Measurements from ENCODE around the gene TMEM41B.
"Not testable (repeated sequence)": the region's sequence is repeated elsewhere in the genome, so short reads cannot be mapped to it uniquely, and the experiment has no call there.

Gene TMEM41B

DNA sequence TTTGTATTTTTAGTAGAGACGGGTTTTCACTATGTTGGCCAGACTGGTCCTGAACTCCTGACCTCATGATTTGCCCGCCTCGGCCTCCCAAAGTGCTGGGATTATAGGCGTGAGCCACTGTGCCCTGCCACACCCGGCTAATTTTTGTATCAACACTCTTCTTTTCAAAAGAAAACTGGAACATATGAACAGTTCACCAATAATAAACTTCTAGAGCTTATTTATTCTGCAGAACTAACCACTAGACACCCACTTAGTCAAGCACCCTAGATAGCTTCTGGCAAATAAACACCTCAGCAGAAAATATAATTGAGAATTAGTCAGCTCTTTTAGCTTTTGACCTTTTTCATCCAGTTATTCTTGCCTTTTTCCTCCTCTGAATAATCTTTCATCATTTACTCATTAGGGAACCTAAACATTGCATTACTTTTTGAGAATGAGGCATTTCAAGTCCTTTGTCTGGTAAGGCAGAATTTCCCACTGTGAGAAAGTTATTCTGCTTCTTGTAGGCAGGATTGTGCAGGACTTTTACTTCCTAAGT is 27.3 kb upstream of the TMEM41B start:
- TF ChIP-seq ZFX (IDR thresholded peaks at IDR 0.05), result no peak
- TF ChIP-seq, protein P1, sequence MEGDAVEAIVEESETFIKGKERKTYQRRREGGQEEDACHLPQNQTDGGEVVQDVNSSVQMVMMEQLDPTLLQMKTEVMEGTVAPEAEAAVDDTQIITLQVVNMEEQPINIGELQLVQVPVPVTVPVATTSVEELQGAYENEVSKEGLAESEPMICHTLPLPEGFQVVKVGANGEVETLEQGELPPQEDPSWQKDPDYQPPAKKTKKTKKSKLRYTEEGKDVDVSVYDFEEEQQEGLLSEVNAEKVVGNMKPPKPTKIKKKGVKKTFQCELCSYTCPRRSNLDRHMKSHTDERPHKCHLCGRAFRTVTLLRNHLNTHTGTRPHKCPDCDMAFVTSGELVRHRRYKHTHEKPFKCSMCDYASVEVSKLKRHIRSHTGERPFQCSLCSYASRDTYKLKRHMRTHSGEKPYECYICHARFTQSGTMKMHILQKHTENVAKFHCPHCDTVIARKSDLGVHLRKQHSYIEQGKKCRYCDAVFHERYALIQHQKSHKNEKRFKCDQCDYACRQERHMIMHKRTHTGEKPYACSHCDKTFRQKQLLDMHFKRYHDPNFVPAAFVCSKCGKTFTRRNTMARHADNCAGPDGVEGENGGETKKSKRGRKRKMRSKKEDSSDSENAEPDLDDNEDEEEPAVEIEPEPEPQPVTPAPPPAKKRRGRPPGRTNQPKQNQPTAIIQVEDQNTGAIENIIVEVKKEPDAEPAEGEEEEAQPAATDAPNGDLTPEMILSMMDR (conservative IDR thresholded peaks at IDR 0.05), result no peak
- no peak overlapping the region for H3K27ac ChIP-seq

DNA sequence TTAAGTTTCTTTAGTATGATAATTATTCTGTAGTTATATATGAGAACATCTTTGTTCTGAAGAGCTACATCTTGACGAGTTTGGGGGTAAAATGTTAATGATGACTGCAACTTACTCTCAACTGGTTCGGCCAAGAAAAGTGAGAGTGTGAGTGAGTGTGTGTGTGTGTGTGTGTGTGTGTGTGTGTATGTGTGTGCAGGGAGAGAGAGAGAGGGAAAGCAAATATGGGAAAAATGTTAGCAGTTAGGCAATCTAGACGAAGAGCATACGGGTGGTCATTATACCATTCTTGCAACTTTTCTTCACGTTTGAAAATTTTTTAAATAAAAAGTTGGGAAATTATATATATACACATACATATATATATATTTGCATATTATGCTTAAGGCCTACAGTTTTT is 18.3 kb upstream of the TMEM41B start:
- H3K27ac ChIP-seq, result no peak overlapping the region
- TF ChIP-seq, protein P1 (conservative IDR thresholded peaks at IDR 0.05), result no peak
- TF ChIP-seq ZFX (IDR thresholded peaks at IDR 0.05), result no peak

DNA sequence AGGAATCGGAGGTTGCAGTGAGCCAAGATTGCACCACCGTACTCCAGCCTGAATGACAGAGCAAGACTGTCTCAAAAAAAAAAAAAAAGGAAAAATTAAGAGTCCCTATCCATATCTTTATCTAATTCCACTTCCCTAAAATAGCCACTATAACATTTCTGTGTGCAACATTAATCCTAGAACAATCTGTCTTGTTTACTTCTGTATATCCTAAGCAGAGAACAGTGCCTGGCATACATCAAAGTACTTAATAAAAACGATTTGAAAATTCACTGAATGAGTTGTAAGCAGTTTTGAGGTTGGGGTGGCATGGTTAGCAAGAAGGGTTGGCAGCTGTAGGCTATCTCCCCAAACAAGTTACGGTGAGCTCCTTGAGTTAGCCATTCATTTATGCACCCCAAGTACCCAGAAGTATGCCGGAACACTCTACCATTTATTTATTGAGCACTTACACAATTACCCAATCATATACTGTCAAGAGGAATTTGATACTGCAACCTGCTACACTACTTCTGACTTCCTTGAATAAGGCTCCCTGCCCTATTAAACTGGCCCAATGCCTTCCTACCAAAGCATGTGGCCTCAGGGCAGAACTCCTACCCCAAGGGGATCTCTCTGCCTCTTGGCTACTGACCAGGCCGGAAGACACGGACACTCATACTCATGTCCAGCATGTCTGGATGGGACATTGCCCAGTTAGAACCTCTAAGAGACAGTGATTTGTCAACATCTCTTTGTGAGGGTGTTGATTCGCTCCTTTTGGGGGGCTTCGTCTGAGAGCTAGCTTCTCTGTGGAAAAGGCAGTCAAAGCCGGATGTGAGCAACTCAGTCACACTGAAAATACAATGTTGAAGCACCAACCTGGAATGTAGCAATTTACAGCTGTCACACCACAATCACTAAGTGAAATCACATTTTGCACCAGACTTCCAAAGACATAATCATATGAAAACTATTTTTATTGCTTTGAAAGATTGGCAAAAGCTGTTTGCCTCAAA is 16.3 kb upstream of the TMEM41B start:
- no peak overlapping the region for H3K27ac ChIP-seq
- TF ChIP-seq, protein P1 (conservative IDR thresholded peaks at IDR 0.05), result no peak
- TF ChIP-seq ZFX (IDR thresholded peaks at IDR 0.05), result no peak

- TF ChIP-seq, protein P1 (conservative IDR thresholded peaks at IDR 0.05), result no peak
- no peak for TF ChIP-seq ZFX (IDR thresholded peaks at IDR 0.05)
- H3K27ac ChIP-seq, result no peak overlapping the region
These were observed 5.7 kb upstream of the TMEM41B start for GRCh38 chr11:9320047-9320446.

DNA sequence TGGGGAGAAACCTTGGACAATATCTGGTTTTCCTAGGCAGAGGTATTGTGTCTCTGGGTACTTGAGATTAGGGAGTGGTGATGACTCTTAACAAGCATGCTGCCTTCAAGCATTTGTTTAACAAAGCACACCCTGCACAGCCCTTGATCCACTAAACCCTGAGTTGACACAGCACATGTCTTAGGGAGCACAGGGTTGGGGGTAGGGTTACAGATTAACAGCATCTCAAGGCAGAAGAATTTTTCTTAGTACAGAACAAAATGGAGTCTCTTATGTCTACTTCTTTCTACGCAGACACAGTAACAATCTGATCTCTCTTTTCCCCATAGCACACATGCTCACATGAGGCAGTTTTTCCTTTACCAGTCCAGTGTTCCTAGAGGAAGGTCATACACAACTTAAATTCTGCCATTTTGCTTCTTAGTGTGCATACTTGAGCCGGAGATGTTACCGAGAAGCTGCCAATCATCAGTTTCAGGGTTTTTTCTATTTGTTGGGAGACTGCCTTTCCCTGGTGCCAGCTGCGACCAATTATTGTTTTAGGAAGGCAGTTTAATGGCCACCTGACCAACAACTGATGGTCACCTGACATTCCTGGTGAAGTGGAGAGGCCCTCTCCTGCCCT is 5.1 kb upstream of the TMEM41B start:
- H3K27ac ChIP-seq, result not testable (repeated sequence)

DNA sequence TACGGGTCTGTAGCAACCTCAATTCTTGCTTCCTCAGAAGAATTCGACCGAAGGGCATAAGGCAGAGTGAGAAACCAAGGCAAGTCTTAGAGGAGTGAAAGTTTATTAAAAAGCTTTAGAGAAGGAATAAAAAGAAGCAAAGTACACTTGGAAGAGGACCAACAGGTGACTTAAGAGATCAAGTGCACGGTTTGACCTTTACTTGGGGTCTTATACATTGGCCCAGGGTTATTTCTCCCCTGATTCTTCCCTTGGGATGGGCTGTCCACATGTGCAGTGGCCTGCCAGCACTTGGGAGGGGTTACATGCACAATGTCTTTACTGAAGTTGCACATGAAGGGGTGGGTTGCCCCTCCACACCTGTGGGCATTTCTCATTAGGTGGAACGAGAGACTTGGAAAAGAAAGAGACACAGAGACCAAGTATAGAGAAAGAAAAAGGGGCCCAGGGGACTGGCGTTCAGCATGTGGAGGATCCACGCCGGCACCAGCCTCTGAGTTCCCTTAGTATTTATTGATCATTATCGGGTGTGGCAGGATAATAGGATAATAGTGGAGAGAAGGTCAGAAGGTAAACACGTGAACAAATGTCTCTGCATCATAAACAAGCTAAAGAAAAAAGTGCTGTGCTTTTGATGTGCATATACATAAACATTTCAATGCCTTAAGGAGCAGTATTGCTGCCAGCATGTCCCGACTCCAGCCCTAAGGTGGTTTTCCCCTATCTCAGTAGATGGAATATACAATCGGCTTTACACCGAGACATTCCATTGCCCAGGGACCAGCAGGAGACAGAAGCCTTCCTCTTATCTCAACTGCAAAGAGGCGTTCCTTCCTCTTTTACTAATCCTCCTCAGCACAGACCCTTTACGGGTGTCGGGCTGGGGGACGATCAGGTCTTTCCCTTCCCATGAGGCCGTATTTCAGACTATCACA is 4.3 kb upstream of the TMEM41B start:
- H3K27ac ChIP-seq, result not testable (repeated sequence)

- no peak for TF ChIP-seq ZFX (IDR thresholded peaks at IDR 0.05)
- TF ChIP-seq, protein P1 (conservative IDR thresholded peaks at IDR 0.05), result no peak
- no peak overlapping the region for H3K27ac ChIP-seq
These were observed 1.9 kb upstream of the TMEM41B start for GRCh38 chr11:9316334-9316733.
